ENCODE results near the gene NCK2. TPM values are rescaled to one million over a fixed set of nuclear protein-coding genes. Genes with fewer than 3 reads are reported as not detected.

NCK2 gene
- polyA plus RNA-seq, 1 of the 3 experiments (the other 2 are of a cell fraction), result 42.8 TPM

DNA sequence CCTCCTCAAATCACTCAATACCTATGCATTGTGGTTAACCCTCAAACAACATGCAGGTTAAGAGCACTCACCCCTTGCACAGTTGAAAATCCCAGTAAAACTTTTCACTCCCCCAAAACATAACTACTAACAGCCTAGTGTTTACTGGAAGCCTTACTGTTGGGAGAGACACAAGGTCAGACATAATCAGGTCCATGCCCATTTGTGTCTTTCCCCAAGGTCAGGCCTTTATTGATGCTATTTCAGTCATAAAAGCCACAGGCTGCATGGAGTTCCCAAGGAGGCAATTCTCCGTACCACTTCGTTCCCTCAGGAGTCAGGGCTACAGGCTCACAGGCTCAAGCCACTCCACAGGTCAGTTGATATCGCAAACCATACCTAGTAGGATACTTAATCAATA, 180.2 kb downstream of the NCK2 start (continued):
- no peak for TF ChIP-seq TCF12 (IDR thresholded peaks at IDR 0.05)

DNA sequence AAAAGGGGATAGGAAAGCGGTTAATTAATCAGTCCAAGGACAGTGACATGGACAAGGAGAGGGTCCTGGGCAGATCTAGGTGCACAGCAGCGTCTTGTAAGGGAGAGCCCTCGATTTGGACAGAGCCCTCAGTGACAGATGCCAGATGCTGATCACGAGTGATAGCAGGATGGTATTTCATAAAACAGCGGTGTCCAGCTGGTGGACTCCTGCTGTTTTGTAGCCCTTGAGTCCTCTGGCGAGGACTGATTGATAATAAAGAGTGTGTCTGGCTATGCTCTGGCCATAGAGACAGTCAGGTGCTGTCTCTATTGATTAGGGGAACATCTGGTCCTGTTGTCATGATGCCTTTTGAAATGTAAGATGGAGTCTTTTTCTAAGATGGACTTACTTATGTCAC, 180.7 kb downstream of the NCK2 start:
- ChIA-PET CTCF (no interaction called here), POLR2A (no interaction called here)
- Histone ChIP-seq H3K4me2 (no peak overlapping the region), H3K4me1 (ENCODE audit: control insufficient read depth in 1 of 2, insufficient read depth in 2 of 2, low read depth in 1 of 2, low read length in 1 of 2) (peaks cover 0 to 20% of the 10 kb centered on the region in 2 experiments; a peak in 2 of 4 replicates), H3K36me3 (replicated peaks in 1 of 2; ENCODE audit: control insufficient read depth in 1 of 2, insufficient read depth in 2 of 2, low read length in 1 of 2) (no peaks in the 10 kb centered on the region), H3K9me2 (no peaks in the 10 kb centered on the region), H2AFZ (ENCODE audit: low read depth) (no peak overlapping the region), H3F3A (replicated peaks; ENCODE audit: insufficient read depth) (no peaks in the 10 kb centered on the region), H3K27me3 (ENCODE audit: insufficient read depth) (no peaks in the 10 kb centered on the region), H3K4me3 (ENCODE audit: low read depth in 2 of 2, low read length in 1 of 2) (no peak overlapping the region), H3K27ac (ENCODE audit: low read depth in 2 of 2, low read length in 1 of 2) (no peak overlapping the region), H3K9me3 (no peaks in the 10 kb centered on the region), H3K9ac (no peak overlapping the region), H4K20me1 (ENCODE audit: insufficient read depth) (no peaks in the 10 kb centered on the region), H3K79me2 (ENCODE audit: insufficient read depth) (no peaks in the 10 kb centered on the region)
- 14% methylated on average over 6 of the region's 6 CpGs for WGBS (ENCODE audit: low lambda C conversion rate)
- peak; percentile 73 for DNase-seq
- TF ChIP-seq EZH2phosphoT487 (IDR thresholded peaks at IDR 0.05; ENCODE audit: borderline replicate concordance, low read depth) (no peak), POLR2AphosphoS5 (IDR thresholded peaks at IDR 0.05; ENCODE audit: low read depth, low read length) (no peak), TCF12 (IDR thresholded peaks at IDR 0.05) (peak; percentile 40), SIN3A (IDR thresholded peaks at IDR 0.05; ENCODE audit: borderline replicate concordance, low read depth, low read length) (no peak), GATA2 (CRISPR knock-in tag; IDR thresholded peaks at IDR 0.05) (peak; percentile 93), FOXM1 (IDR thresholded peaks at IDR 0.05; ENCODE audit: low read depth) (no peak), RCOR1 (IDR thresholded peaks at IDR 0.05; ENCODE audit: low read length) (peak; percentile 72; the same call in 1 of the 2 replicates), EP300 (IDR thresholded peaks at IDR 0.05; ENCODE audit: borderline replicate concordance in 1 of 2, low read depth in 1 of 2, low read length in 1 of 2) (peak in 1 of 2 experiments; percentile 92; a peak in 2 of 4 replicates), FOSL2 (IDR thresholded peaks at IDR 0.05; ENCODE audit: borderline replicate concordance, low read depth) (no peak), CHD2 (IDR thresholded peaks at IDR 0.05; ENCODE audit: low read length, partially characterized antibody) (peak; percentile 38), RFX5 (IDR thresholded peaks at IDR 0.05; ENCODE audit: low read length) (no peak), TEAD4 (IDR thresholded peaks at IDR 0.05; ENCODE audit: borderline replicate concordance, insufficient read depth) (no peak), GABPA (IDR thresholded peaks at IDR 0.05; ENCODE audit: low read depth) (no peak), RXRA (IDR thresholded peaks at IDR 0.05; ENCODE audit: borderline replicate concordance, low read depth) (no peak), RAD21 (IDR thresholded peaks at IDR 0.05; ENCODE audit: low read length) (no peak; the same call in 1 of the 2 replicates), NFIC (IDR thresholded peaks at IDR 0.05; ENCODE audit: borderline replicate concordance) (no peak), FOXJ3 (CRISPR knock-in tag; IDR thresholded peaks at IDR 0.05) (peak; percentile 81), JUND (IDR thresholded peaks at IDR 0.05) (no peak), ELF1 (IDR thresholded peaks at IDR 0.05) (no peak)
- TF ChIP-seq, protein P1, sequence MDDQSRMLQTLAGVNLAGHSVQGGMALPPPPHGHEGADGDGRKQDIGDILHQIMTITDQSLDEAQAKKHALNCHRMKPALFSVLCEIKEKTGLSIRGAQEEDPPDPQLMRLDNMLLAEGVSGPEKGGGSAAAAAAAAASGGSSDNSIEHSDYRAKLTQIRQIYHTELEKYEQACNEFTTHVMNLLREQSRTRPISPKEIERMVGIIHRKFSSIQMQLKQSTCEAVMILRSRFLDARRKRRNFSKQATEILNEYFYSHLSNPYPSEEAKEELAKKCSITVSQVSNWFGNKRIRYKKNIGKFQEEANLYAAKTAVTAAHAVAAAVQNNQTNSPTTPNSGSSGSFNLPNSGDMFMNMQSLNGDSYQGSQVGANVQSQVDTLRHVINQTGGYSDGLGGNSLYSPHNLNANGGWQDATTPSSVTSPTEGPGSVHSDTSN (IDR thresholded peaks at IDR 0.05), result no peak
- TF ChIP-seq, protein P2, sequence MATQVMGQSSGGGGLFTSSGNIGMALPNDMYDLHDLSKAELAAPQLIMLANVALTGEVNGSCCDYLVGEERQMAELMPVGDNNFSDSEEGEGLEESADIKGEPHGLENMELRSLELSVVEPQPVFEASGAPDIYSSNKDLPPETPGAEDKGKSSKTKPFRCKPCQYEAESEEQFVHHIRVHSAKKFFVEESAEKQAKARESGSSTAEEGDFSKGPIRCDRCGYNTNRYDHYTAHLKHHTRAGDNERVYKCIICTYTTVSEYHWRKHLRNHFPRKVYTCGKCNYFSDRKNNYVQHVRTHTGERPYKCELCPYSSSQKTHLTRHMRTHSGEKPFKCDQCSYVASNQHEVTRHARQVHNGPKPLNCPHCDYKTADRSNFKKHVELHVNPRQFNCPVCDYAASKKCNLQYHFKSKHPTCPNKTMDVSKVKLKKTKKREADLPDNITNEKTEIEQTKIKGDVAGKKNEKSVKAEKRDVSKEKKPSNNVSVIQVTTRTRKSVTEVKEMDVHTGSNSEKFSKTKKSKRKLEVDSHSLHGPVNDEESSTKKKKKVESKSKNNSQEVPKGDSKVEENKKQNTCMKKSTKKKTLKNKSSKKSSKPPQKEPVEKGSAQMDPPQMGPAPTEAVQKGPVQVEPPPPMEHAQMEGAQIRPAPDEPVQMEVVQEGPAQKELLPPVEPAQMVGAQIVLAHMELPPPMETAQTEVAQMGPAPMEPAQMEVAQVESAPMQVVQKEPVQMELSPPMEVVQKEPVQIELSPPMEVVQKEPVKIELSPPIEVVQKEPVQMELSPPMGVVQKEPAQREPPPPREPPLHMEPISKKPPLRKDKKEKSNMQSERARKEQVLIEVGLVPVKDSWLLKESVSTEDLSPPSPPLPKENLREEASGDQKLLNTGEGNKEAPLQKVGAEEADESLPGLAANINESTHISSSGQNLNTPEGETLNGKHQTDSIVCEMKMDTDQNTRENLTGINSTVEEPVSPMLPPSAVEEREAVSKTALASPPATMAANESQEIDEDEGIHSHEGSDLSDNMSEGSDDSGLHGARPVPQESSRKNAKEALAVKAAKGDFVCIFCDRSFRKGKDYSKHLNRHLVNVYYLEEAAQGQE (IDR thresholded peaks at IDR 0.05; ENCODE audit: low read depth, low read length), result no peak
- TF ChIP-seq, protein P3, sequence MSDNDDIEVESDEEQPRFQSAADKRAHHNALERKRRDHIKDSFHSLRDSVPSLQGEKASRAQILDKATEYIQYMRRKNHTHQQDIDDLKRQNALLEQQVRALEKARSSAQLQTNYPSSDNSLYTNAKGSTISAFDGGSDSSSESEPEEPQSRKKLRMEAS (IDR thresholded peaks at IDR 0.05; ENCODE audit: low read depth), result no peak
- TF ChIP-seq, protein P4, sequence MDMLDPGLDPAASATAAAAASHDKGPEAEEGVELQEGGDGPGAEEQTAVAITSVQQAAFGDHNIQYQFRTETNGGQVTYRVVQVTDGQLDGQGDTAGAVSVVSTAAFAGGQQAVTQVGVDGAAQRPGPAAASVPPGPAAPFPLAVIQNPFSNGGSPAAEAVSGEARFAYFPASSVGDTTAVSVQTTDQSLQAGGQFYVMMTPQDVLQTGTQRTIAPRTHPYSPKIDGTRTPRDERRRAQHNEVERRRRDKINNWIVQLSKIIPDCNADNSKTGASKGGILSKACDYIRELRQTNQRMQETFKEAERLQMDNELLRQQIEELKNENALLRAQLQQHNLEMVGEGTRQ (IDR thresholded peaks at IDR 0.05; ENCODE audit: borderline replicate concordance, low read depth, low read length), result no peak
- TF ChIP-seq, protein P5, sequence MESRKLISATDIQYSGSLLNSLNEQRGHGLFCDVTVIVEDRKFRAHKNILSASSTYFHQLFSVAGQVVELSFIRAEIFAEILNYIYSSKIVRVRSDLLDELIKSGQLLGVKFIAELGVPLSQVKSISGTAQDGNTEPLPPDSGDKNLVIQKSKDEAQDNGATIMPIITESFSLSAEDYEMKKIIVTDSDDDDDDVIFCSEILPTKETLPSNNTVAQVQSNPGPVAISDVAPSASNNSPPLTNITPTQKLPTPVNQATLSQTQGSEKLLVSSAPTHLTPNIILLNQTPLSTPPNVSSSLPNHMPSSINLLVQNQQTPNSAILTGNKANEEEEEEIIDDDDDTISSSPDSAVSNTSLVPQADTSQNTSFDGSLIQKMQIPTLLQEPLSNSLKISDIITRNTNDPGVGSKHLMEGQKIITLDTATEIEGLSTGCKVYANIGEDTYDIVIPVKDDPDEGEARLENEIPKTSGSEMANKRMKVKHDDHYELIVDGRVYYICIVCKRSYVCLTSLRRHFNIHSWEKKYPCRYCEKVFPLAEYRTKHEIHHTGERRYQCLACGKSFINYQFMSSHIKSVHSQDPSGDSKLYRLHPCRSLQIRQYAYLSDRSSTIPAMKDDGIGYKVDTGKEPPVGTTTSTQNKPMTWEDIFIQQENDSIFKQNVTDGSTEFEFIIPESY (IDR thresholded peaks at IDR 0.05; ENCODE audit: borderline replicate concordance, low read depth), result no peak
- TF ChIP-seq, protein P6, sequence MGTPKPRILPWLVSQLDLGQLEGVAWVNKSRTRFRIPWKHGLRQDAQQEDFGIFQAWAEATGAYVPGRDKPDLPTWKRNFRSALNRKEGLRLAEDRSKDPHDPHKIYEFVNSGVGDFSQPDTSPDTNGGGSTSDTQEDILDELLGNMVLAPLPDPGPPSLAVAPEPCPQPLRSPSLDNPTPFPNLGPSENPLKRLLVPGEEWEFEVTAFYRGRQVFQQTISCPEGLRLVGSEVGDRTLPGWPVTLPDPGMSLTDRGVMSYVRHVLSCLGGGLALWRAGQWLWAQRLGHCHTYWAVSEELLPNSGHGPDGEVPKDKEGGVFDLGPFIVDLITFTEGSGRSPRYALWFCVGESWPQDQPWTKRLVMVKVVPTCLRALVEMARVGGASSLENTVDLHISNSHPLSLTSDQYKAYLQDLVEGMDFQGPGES (IDR thresholded peaks at IDR 0.05; ENCODE audit: low read depth, low read length), result no peak

All from SK-N-SH (cell line).